Loucy (cell line): Measurements from ENCODE around the gene ERC1.
A peak's percentile ranks its signal among the peaks of the same experiment; 100 is the strongest.

Experiments
- H2AFZ ChIP-seq: fragments of 200-600 bp; sonication (generic); 2 replicates; pipeline ENCODE4 v1.6.0; 2016; ENCODE audit warnings: antibody characterized with exemption, mild to moderate bottlenecking, low read length, moderate library complexity
- H3F3A ChIP-seq: fragments of 200-600 bp; 2 replicates; pipeline ENCODE4 v1.6.0; 2016; ENCODE audit warnings: antibody characterized with exemption, low read depth, mild to moderate bottlenecking
- H3K27me3 ChIP-seq: fragments of 200-600 bp; sonication (generic); 2 replicates; pipeline ENCODE4 v1.6.1; 2014; ENCODE audit warnings: low read length, mild to moderate bottlenecking; ENCODE audit not compliant: insufficient read depth, poor library complexity, severe bottlenecking
- H3K36me3 ChIP-seq: fragments of 200-600 bp; sonication (generic); 2 replicates; pipeline ENCODE4 v1.6.1; 2016; ENCODE audit warnings: low read length; ENCODE audit not compliant: insufficient read depth
- H3K4me1 ChIP-seq: fragments of 200-600 bp; sonication (generic); 2 replicates; pipeline ENCODE4 v1.5.1; 2014; ENCODE audit warnings: low read length, mild to moderate bottlenecking; ENCODE audit not compliant: insufficient read depth, poor library complexity, severe bottlenecking
- H3K4me2 ChIP-seq: fragments of 200-600 bp; sonication (generic); 2 replicates; pipeline ENCODE4 v1.6.0; 2014; ENCODE audit warnings: antibody characterized with exemption, low read length, low read depth, mild to moderate bottlenecking; ENCODE audit not compliant: poor library complexity, severe bottlenecking
- H3K4me3 ChIP-seq: fragments of 200-600 bp; sonication (generic); 2 replicates; pipeline ENCODE4 v1.5.1; 2014; ENCODE audit warnings: low read length, mild to moderate bottlenecking, mixed read lengths; ENCODE audit not compliant: poor library complexity, severe bottlenecking
- H3K79me2 ChIP-seq: fragments of 200-600 bp; sonication (generic); 2 replicates; pipeline ENCODE4 v1.6.1; 2014; ENCODE audit warnings: low read length; ENCODE audit not compliant: insufficient read depth
- H3K9ac ChIP-seq: fragments of 200-600 bp; sonication (generic); 2 replicates; pipeline ENCODE4 v1.6.0; 2014; ENCODE audit warnings: mild to moderate bottlenecking, low read depth, low read length, moderate library complexity; ENCODE audit not compliant: poor library complexity, severe bottlenecking
- H3K9me2 ChIP-seq: fragments of 200-600 bp; sonication (generic); replicated peaks from 2 replicates; pipeline ENCODE4 v1.6.1; 2016; ENCODE audit warnings: low read depth, low read length, mixed read lengths
- H3K9me3 ChIP-seq: fragments of 200-600 bp; sonication (generic); 2 replicates; pipeline ENCODE4 v1.6.1; 2014; ENCODE audit warnings: mild to moderate bottlenecking, antibody characterized with exemption, low read length, low read depth; ENCODE audit not compliant: insufficient read depth
- H4K20me1 ChIP-seq: fragments of 200-600 bp; sonication (generic); 2 replicates; pipeline ENCODE4 v1.6.0; 2014; ENCODE audit warnings: antibody characterized with exemption, low read length, mild to moderate bottlenecking; ENCODE audit not compliant: insufficient read depth, poor library complexity, severe bottlenecking
- CTCF ChIP-seq: fragments of 200-600 bp; sonication (generic); conservative IDR thresholded peaks from 2 replicates; pipeline ENCODE4 v1.5.1; 2014; ENCODE audit warnings: mild to moderate bottlenecking, antibody characterized with exemption, low read length
- EZH2phosphoT487 ChIP-seq: fragments of 200-600 bp; IDR thresholded peaks from 2 replicates; pipeline ENCODE4 v1.6.1; 2018; ENCODE audit warnings: antibody characterized with exemption, mild to moderate bottlenecking, moderate library complexity, borderline replicate concordance

The ERC1 gene

GRCh38 chr12:1091350-1091749 is 100.3 kb downstream of the ERC1 start:
- H3K9ac ChIP-seq = no peak overlapping the region
- no peaks in the 10 kb centered on the region for H3K9me3 ChIP-seq
- no peak overlapping the region for H3K4me2 ChIP-seq
- no peaks in the 10 kb centered on the region for H3K27me3 ChIP-seq
- peaks cover 13% of the 10 kb centered on the region for H3F3A ChIP-seq
- H3K36me3 ChIP-seq = no peaks in the 10 kb centered on the region
- H3K4me1 ChIP-seq = no peaks in the 10 kb centered on the region
- H3K4me3 ChIP-seq = no peak overlapping the region
- no peak overlapping the region for H2AFZ ChIP-seq
- H3K79me2 ChIP-seq = peaks cover 5% of the 10 kb centered on the region; the same call in 1 of the 2 replicates
- no peaks in the 10 kb centered on the region for H3K9me2 ChIP-seq
- TF ChIP-seq CTCF (no peak), EZH2phosphoT487 (no peak)
- H4K20me1 ChIP-seq = no peaks in the 10 kb centered on the region

DNA sequence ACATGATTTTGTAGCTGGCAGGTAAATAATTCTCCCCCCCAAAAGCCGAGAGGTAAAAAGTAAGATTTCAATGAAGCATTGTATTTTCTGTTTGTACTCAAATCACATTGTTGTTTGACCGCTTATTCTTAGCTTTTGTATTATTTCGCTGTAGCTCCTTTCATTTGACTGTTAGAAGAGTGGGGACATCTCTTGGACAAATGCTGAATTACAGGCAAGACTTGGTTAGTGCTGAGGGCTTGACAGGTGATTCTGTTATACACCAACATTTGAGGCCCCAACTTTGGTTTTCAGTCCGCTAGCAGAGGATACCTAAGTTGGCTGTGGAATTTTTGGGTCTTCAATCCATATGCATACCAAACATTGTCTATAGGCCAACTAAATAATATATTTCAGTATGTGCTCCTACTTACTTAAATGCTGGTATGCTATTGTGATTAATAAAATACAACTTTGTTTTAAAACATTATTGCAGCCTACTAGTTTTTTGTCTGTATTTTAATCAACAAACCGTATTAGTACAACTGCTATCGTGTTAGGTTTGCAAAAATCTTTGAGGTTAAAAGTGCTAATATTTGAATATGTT is 102.2 kb downstream of the ERC1 start:
- Histone ChIP-seq H4K20me1 (no peaks in the 10 kb centered on the region), H3K9me2 (no peaks in the 10 kb centered on the region), H3F3A (peaks cover 13% of the 10 kb centered on the region), H3K4me1 (no peaks in the 10 kb centered on the region), H3K4me3 (no peak overlapping the region), H3K36me3 (no peaks in the 10 kb centered on the region), H3K4me2 (no peak overlapping the region), H3K27me3 (no peaks in the 10 kb centered on the region), H3K9ac (no peak overlapping the region), H3K9me3 (no peaks in the 10 kb centered on the region), H3K79me2 (peaks cover 9% of the 10 kb centered on the region; the same call in 1 of the 2 replicates), H2AFZ (no peak overlapping the region)
- TF ChIP-seq EZH2phosphoT487 (no peak), CTCF (peak; percentile 91)

DNA sequence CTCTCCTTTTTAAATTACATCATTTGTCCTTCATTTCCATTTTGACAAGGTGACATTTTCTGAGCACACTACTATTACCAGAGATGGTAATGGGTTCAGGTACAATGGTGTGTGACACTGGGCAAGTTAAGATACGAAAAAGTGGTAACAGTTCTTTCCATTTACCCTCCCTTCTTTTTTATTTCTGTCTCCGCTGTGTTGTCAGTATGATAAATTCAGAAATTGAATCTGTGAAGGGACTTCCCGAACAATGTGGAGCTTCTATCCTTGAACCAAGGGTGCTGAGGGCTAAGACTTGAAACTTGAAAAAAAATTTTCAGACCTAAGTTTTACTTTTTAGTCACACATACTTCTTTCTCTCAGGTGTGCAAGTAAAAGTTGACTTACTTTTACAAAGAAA is 103.7 kb downstream of the ERC1 start:
- Histone ChIP-seq H3K4me3 (no peak overlapping the region), H3K4me2 (no peak overlapping the region), H4K20me1 (no peaks in the 10 kb centered on the region), H2AFZ (no peak overlapping the region), H3K9me3 (no peaks in the 10 kb centered on the region), H3F3A (peaks cover 13% of the 10 kb centered on the region), H3K27me3 (no peaks in the 10 kb centered on the region), H3K9ac (no peak overlapping the region), H3K79me2 (peaks cover 17% of the 10 kb centered on the region; the same call in 1 of the 2 replicates), H3K36me3 (no peaks in the 10 kb centered on the region), H3K4me1 (no peaks in the 10 kb centered on the region), H3K9me2 (no peaks in the 10 kb centered on the region)
- TF ChIP-seq EZH2phosphoT487 (no peak), CTCF (no peak)
